GDM1 (cell line): Measurements from ENCODE around the gene C19orf38.

Experiments used
- DNase-seq: peaks from one replicate; lab custom pipeline; 2025; lab: John Stamatoyannopoulos, UW

Gene C19orf38

DNA sequence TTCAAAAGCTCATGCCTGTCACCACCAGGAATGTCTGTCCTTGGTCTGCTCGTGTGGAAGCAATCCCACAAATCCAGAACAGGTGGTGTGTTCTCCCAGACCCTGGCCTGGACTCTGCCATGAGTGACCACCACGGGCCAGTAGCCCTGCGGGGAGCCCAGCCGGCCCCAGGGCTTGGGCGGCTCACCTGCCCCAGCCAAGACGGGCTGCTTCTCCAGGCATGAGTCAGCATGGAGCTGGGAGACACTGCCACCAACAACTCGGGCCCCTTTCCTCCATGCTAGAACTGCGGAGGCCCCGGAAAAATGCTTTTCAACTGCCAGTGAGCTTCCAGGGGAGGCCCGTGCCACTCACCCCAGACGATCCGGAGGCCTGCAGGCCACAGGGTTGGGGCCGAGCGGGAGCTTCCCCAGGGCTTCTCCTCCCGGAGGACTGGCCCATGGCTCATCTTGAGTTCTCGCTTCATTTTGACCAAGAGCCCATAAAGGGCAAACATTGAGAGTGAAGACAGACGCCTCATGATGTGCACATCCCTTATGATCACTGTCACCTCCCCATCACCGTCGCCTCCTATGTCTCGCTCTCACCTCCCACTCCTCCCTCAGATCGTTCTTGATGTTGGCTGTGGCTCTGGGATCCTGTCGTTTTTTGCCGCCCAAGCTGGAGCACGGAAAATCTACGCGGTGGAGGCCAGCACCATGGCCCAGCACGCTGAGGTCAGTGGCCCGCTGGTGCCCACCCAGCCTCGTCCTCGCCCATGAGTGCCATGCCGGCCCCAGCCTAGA, 63.6 kb downstream of the C19orf38 start:
- no peak for DNase-seq

DNA sequence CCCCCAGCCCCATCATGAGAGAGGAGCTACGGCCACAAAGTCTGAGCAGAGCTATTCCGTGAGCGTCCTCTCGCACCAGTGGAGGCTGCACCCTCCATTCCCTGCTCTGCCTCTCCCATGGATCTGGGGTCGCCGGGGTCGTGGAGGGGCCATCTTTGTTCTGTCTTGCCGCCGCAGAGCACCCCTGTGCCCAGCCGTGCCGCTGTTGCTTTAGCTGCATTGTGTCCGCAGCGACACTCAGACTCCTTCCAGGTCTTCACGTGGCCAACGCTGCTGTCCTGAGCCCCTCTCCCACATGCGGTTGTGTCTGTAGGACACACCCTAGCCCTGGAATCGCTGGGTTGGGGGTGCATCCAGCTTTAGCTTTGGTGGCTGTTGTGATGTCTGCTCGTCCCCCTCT, 64.4 kb downstream of the C19orf38 start:
- no peak for DNase-seq

DNA sequence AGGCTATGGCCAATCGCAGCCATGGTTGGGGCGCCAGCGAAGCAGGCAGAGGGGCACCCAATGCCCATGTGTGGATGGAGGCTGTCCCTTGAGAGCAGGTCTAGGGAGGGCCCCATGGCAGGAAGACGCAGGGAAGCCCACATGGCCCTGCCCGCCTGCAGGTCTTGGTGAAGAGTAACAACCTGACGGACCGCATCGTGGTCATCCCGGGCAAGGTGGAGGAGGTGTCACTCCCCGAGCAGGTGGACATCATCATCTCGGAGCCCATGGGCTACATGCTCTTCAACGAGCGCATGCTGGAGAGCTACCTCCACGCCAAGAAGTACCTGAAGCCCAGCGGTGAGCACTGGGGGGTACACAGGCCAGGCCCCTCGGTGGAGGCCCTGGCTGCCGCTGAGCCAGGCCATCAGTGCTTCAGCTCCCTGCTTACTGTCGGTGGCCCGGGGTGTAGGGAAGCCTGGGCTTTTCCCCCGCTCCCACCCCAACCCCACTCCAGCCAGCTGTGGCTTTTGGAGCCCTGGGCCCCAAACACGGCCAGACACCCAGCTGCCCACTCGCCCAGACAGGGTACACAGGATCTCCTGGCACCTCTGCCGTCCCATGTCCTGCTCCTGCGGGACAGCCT, 65.6 kb downstream of the C19orf38 start:
- no peak for DNase-seq

DNA sequence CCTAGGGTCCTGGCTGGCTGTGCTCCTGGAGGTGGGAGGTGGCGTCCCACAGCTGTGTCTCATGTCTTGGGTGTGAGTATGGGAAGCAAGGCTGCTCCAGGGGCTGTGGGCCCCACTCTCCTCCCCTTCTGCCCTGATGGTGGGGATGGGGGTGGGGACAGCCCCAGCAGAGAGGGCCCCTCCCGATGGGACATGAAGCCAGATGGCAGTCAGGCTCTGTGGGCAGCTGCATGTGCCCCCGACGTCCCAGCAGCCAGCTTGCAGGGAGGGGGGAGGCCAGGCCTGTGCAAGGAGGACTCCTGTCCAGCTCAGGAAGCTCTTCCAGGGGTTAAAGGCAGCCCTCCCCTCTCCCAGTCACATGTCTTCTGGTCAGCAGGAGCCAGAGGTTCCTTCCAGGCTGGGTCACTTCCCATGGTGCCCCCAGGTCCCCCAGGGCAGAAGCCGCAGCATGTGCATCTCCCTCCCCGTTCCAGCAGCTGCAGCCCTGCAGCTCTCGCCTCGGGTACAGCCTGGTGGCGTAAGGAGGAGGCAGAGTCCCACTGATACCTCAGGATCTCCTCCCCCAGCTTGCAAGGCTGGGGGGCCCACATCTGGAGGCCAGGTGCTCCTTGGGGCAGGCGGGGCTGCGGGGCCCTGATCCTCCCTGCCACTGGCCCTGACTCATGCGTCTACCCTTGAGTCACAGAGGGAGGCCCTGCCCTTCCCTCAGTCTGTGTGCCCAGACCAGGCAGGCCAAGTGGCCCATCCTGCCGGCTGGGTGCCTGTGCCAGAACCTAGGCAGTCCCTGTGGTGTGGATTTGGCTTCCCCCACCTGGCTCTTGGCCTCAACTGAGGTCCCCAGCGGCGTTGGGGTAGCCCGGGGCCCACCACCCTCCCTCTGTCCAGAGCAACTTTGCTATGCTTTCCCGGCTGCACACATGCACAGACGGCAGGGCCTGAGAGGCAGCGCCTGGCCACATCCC, 67.2 kb downstream of the C19orf38 start:
- no peak for DNase-seq

DNA sequence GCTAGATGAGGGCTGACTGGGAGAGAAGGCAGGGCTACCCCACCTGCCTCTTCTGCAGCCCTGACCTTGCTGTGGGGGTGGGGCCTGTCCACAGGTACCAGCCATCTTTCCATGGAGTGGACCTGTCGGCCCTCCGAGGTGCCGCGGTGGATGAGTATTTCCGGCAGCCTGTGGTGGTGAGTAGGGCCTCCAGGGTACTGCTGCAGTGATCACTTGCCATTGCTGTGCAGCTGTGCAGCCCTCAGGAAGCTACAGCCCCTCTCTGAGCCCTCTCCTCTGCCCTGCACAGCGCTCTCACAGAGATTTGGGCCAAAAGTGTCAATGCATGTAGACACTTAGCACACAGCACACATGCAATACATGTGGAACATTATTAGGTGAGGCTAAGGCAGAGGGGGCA, 68.4 kb downstream of the C19orf38 start:
- no peak for DNase-seq

DNA sequence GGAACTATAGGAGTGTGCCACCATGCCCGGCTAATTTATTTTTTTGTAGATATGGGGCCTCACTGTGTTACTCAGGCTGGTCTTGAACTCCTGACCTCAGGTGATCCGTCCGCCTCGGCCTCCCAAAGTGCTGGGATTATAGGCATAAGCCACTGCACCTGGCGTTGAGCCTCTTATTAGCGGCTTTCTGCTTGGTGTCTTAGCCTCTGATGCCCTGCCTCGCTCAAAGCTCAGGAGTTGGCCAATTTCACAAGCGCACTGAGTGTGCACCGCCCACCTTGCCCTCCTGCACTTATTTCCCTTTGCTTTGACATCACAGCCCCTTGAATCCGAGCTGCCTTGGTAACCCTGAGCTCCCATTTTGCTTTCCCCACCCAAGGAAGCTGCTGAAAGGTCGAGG, 70.1 kb downstream of the C19orf38 start:
- no peak for DNase-seq
